ENCODE results near the gene SPATA32.

Gene SPATA32

DNA sequence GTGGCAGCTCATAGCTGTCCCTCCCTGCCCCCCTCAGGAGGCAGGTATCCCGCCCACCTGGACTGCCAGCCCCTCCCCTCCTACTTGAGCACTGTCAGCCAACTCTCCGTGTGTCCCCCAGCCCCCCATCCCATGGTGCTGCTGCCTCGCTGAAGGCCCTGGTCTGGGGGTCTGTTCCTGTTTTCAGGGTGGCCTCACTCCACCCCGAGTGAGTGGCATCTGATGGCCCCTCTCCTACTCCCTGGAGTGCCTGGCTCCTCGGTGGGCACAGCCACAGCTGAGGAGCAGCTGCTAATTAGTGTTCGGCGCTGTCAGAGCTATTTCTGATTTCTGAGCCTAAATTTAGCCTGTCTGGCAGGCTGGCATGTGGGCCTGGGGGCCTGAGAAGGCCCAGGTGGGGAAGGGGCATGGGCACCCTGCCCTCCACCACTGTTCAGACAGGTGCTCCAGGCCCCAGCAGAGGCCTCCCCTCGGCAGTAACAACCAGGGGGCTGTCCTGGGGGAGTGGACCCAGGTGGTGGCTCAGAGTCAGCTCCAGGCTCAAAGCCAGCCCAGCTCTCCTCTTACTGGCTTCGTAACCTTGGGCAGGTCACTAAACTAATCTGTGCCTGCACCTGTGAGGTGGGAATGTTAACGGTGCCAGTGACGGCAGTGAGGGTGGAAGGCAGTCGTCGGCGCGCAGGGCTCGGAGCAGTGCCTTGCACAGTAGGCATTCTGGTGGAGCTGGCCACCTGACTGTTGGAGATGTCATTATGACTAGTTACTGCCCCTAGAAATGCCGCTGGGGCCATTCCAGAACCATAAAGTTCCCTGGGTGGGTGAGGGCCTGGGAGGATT lies 33.8 kb downstream of the SPATA32 start:
- DNase-seq = no peak

DNA sequence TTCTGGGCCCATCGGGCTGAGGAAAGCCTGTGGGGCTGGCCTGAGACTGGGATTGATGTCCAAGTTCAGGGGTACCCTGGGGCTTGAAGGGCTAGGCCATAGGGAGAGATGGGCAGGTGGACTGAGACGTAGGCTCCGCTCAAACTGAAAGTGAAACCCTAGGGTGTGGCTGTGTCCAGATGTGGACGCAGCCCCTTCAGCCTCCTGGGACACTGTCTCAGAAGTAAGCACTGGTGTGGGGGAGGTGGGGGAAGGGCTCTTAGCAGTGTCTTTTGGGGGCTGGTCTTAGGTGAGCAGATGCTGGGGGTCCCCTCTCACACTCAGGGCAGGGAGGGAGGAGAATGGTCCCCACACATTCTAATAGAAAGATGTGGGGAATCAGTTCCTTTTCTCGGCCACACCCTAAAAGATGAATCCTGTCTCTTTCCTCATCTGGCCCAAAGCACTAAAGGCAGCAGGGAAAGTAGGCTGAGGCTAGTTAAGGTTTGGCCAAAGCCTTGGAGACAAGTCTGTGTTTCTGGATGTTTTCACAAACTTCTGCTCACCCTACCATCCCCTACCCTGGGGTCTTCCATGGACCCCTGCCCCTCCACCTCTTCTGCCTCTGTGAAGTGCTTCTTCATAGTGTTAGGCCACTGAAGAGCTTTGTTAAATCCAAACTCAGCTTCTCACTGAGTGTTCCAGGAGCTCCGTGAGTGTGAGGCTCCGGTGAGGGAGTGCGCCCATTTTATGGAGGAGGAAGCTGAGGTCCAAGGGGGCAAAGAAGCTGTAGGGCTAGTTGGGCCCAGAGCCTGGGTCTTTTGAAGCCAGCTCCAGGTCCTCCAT lies 34.6 kb downstream of the SPATA32 start:
- DNase-seq = no peak

GRCh38 chr17:45226576-45226975 lies 35.3 kb downstream of the SPATA32 start:
- no peak for DNase-seq

GRCh38 chr17:45225964-45226530 lies 35.8 kb downstream of the SPATA32 start:
- DNase-seq = no peak

DNA sequence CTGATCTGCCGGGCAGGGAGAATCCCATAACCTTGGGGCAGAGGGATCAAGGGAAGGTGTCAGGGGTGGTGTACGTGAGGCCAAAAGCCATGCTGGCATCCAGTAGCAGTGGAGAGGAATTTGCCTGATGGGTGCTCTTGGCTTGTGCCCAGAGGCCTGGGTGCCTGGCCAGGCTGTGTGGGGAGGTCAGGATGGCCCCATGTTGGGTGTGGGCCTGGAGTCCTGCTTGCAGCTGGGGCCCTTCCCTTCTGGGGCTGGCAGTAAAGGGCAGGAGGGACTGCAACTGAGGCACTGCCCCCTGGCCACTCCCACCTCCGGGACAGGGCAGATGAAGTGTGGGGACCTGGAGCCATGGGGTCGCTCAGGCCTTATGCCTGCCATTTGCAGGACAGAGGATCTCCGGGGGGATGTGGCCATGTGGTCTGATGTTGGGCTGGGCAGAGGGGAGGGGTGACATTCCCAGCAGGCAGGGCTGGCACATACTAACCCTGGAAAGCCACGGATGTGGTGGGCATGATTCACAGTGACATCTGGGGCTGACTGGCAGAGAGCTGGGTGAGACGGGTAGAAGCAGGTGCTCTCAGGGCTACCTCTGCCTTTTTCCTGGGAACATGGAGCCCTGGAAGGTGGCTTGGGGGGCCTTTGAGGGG lies 36.7 kb downstream of the SPATA32 start:
- DNase-seq = no peak

DNA sequence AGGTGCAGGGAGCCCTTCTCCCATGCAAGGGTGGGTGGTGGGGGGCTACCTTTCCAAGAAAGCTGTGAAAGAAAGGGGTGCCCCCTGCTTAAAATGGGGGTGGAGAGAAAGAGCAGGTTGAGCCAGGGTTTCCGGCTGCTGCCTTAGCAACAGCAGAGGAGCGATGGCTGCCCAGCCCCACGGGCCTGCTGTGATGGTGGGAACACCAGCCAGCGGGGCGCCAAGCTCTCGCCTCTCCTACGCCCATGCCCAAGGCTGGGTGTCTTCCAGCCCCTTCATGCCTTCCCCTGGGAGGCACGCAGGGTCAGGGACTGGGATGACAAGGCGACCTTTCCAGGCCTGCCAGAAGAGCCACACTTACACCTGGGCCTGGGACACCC lies 37.2 kb downstream of the SPATA32 start:
- DNase-seq = no peak

DNA sequence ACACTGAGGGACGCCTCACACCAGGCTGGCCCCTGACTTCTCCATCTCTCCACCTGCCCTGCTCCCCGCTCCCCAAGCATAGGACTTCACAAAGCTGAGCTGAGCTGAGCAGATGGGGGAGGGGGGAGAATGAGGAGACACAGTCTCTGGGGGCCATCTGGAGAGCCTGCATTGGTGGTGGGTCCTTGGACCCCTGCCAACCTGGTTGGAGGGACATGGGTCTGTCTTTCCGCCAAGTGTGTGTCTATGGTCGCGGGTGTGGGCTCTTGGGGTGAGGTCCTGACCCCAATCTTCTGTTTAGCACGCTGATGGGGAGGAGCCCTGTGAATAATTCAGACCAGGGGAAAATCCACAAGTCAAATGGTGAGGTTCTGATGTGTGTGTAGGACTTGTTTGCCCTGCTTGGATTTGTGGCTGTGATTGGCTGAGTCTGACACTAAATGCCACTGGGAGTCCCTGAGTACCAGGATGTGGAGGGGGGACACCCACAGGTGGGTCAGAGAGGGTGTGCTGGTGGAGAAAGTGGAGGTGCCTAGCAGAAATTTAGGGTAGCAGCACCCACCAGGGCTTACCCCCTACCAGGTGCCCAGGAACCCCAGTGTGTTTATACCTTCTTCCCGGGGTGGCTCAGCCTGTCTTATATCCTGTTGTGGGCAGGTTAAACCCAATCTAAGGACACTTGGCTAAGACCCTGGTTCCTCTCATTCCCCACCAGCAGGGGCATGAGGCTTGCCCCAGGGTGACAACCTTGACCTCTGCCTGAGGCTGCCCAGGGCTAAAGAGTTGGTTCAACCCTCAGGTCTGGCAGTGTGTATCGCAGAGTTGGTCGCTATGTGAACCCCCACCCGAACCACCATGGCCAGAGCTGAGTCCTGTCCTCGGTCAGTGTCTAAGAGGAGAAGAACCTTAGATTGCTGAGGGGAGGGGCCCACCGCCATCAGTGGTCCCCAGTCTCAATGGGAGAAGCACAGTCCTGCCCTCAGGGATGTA lies 38.1 kb downstream of the SPATA32 start:
- DNase-seq = no peak

DNA sequence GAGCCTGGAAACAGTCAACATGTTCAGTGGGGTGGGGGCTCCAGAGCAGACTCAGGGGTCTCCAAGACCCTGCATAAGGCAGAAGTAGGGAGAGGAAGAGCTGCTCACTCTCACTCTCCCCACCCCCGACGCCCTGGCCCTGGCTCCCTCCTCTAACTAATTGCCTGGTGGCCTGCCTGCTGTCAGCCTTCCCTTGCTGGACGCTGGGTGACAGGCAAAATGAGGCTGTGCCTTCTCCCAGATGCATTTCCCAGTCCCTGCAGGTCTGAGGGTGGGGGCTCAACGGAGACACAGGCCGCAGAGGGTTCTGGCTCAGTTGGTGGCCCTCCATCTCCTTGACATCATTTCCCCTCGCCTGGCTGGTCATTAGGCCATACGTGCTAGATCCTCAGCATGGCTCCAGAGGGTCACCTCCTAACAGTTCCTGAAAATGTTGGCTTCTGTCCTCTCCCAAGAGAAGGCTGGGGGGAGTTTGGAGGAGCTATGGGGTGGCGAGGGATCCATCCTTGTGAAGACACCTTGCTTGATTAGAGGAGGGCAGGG lies 38.8 kb downstream of the SPATA32 start:
- DNase-seq = no peak

DNA sequence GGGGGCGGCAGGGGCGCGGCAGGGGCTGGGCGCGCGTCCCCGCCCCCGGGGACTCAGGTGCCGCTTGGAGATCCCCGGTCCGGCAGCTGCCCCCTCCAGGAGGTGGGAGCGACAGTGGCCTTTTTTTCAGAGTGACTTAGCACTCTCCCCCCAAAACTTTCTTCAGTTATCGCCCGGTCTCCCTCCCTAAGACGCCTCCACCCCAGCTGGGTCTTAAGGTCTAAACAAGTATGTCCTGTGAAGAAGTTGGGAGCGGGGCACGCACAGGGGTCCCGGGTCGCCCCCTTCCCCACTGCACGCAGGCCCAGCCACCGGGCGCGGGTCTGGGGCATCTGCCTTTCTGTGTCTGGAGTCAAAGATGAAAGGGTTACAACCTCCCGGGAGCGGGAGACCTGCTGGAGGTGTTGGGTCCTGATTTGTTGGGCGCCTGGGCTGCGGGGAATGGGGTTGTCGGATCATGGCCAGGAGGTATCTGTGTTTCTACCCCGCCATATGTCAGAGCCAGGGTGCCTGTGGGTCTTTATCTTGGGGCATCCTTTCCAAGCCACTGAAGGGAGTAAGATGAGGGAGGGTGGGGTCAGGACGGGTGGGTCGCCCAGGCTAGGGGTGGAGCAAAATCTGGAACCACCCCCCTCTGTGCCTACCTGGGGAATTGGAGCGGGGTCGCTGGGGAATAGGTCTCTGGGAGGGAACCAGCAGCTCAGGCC lies 39.5 kb downstream of the SPATA32 start:
- DNase-seq = no peak

DNA sequence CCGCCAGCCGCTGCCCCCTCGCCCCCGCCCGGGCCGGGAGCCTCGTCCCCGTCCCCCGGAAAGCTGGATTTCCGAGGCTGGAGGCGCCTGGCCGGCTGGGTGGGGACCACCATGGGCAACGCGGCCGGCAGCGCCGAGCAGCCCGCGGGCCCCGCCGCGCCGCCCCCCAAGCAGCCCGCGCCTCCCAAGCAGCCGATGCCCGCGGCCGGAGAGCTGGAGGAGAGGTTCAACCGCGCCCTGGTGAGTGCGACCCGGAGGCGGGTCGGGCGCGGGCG lies 39.9 kb downstream of the SPATA32 start:
- no peak for DNase-seq

GRCh38 chr17:45221081-45222013 lies 40.5 kb downstream of the SPATA32 start, which contains the start of gene FMNL1:
Gene FMNL1, plus strand, starts transcription at chr17:45221885. Its CDS starts 240 bp downstream, at chr17:45222125.
- no peak for DNase-seq

- DNase-seq = no peak
Observed at GRCh38 chr17:45220079-45220478, 41.8 kb downstream of the SPATA32 start.

DNA sequence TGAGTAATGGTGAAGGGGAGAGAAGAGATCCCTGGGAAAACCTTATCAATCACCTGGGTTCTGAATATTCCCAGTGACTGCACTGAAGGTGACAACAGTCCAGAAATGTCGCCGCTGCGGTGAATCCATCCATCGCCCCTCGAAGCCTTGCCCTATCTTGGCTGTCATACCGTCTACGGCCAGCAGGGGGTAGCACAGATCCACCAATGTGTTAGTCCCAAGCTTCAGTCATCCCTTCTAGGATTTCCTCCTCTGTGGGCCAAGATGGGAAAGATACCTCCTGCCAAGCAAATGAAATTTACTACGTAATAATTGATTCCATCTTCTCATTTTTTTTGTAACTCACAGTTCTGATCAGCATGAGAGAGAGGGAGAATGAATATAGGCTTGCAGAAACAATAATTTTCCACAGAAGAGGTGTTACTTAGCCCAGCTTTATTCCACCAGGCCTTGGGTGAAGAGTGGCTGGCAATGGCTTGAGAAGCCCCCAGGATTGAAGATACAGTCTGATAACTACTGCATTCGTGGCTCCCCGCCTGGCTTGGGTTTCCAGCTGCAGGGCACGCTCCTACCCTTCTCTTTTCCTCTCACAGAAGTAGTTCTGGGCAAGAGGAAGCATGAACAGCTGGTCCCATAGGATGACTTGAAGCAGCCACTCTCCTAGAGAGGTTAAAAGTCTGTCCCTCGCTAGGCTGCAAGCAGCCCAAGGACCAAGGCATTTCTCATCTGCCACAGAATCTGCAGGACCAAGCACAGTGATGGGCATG lies 42.8 kb downstream of the SPATA32 start:
- DNase-seq = peak; percentile 86
